Measurements from ENCODE around the gene STUM. TPM values are rescaled to one million over a fixed set of nuclear protein-coding genes. Genes with fewer than 3 reads are reported as not detected.
"Not testable (repeated sequence)": the region's sequence is repeated elsewhere in the genome, so short reads cannot be mapped to it uniquely, and the experiment has no call there.

STUM gene
- total RNA-seq, 1 experiment from 2014 or later, result 0.11 TPM

DNA sequence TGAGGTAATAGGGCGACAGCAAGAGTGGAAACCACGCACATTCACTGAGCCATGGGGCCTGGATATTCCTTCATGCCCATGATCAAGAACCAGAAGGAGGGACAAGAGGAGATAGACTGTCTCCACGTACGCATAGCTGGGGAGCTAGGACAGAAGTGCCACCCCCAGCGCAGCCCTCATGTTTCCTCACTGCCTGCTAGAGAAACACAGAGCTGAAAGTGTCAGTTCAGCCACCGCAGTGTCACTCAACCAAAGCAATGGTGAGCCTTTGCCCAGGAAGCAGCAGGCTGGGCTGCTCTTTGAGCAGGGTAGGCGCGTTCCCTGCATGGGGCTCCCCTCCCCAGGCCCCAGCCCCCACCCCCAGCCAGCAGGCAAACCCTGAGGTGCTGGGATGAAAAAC is 68.5 kb downstream of the STUM start:
- H3T11ph ChIP-seq (ENCODE audit: low read length), result no peak overlapping the region
- no peaks in the 10 kb centered on the region for H3K23me2 ChIP-seq (ENCODE audit: insufficient read length, low read depth, low read length, poor library complexity, severe bottlenecking)
- H3K4me1 Mint-ChIP-seq, result no peaks in the 10 kb centered on the region
- no peak overlapping the region for H3K4me3 Mint-ChIP-seq
- H3K27ac ChIP-seq (ENCODE audit: insufficient read length, low read depth, low read length), result no peak overlapping the region
- H3K27me3 ChIP-seq (ENCODE audit: insufficient read depth, low read length), result no peaks in the 10 kb centered on the region
- H3K4me2 ChIP-seq (ENCODE audit: insufficient read depth, insufficient read length, low read length), result no peak overlapping the region
- H3K14ac ChIP-seq (ENCODE audit: insufficient read depth, low read length), result no peak overlapping the region
- no peak overlapping the region for H2BK5ac ChIP-seq (ENCODE audit: insufficient read length, low read length)
- no peaks in the 10 kb centered on the region for H3K79me2 ChIP-seq (ENCODE audit: insufficient read depth, low read length)
- no peak overlapping the region for H4K8ac ChIP-seq (replicated peaks; ENCODE audit: insufficient read length, low read depth, low read length)
- H3K56ac ChIP-seq (ENCODE audit: insufficient read length, low read depth, low read length), result no peak overlapping the region
- DNase-seq, result no peak
- WGBS (ENCODE audit: extremely low coverage, insufficient read length, low lambda C conversion rate), result no CpG with 5 or more reads among the region's 8 CpGs
- TF ChIP-seq, protein P1, sequence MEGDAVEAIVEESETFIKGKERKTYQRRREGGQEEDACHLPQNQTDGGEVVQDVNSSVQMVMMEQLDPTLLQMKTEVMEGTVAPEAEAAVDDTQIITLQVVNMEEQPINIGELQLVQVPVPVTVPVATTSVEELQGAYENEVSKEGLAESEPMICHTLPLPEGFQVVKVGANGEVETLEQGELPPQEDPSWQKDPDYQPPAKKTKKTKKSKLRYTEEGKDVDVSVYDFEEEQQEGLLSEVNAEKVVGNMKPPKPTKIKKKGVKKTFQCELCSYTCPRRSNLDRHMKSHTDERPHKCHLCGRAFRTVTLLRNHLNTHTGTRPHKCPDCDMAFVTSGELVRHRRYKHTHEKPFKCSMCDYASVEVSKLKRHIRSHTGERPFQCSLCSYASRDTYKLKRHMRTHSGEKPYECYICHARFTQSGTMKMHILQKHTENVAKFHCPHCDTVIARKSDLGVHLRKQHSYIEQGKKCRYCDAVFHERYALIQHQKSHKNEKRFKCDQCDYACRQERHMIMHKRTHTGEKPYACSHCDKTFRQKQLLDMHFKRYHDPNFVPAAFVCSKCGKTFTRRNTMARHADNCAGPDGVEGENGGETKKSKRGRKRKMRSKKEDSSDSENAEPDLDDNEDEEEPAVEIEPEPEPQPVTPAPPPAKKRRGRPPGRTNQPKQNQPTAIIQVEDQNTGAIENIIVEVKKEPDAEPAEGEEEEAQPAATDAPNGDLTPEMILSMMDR (conservative IDR thresholded peaks at IDR 0.05), result no peak
- peaks cover 7% of the 10 kb centered on the region for H3K27me3 Mint-ChIP-seq (ENCODE audit: low read depth)
- H2BK15ac ChIP-seq (ENCODE audit: low read depth, low read length), result no peak overlapping the region
- H3K9ac ChIP-seq (ENCODE audit: extremely low read depth, insufficient read length, low read length), result no peak overlapping the region
- H3K9me3 ChIP-seq (ENCODE audit: control insufficient read depth, low read depth, low read length), result no peaks in the 10 kb centered on the region
- no peak overlapping the region for H2BK120ac ChIP-seq (ENCODE audit: low read depth, low read length, poor library complexity, severe bottlenecking)
- no peak overlapping the region for H2AFZ ChIP-seq (ENCODE audit: low read length)
- H3K18ac ChIP-seq (ENCODE audit: insufficient read length, low read depth, low read length), result no peak overlapping the region
- H3K23ac ChIP-seq (ENCODE audit: insufficient read length, low read depth, low read length), result no peak overlapping the region
- no peak overlapping the region for H3K27ac Mint-ChIP-seq
- H4K20me1 ChIP-seq (ENCODE audit: control insufficient read depth, insufficient read depth, insufficient read length), result no peaks in the 10 kb centered on the region
- H3K36me3 Mint-ChIP-seq (ENCODE audit: insufficient read depth in 1 of 3, low read depth in 3 of 3), result no peaks in the 10 kb centered on the region; a peak in 2 of 7 replicates
- H2BK20ac ChIP-seq (ENCODE audit: low read depth, low read length, poor library complexity, severe bottlenecking), result no peak overlapping the region
- H3K9me3 Mint-ChIP-seq, result peaks cover 11 to 16% of the 10 kb centered on the region in 2 experiments
- H3K4ac ChIP-seq (ENCODE audit: low read depth, low read length), result no peak overlapping the region
- H2AK5ac ChIP-seq (ENCODE audit: insufficient read length, low read length), result no peak overlapping the region
- no peak overlapping the region for H2BK12ac ChIP-seq (ENCODE audit: insufficient read length, low read depth, low read length)
- H3K79me1 ChIP-seq (ENCODE audit: insufficient read depth, low read depth, low read length, poor library complexity, severe bottlenecking), result no peaks in the 10 kb centered on the region
- no peak overlapping the region for H4K91ac ChIP-seq (ENCODE audit: insufficient read length, low read depth, low read length)
- no peaks in the 10 kb centered on the region for H3K4me1 ChIP-seq (ENCODE audit: insufficient read depth, low read length)
- H4K5ac ChIP-seq (ENCODE audit: insufficient read length, low read depth, low read length), result no peak overlapping the region

DNA sequence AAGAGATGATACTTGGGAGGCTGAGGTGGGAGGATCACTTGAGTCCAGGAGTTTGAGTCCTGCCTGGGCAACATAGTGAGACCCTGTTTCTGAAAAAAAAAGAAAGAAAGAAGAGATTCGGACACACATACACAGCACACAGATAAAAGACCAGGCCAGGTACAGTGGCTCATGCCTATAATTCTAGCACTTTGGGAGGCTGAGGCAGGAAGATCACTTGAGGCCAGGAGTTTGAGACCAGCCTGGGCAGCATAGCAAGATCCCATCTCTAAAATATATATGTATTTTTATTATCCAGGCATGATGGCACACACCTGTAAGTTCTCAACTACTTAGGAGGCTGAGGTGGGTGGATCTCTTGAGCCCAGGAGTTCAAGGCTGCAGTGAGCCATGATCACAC is 69.2 kb downstream of the STUM start:
- not testable (repeated sequence) for H4K8ac ChIP-seq (replicated peaks; ENCODE audit: insufficient read length, low read depth, low read length); H2AFZ ChIP-seq (ENCODE audit: low read length); H4K20me1 ChIP-seq (ENCODE audit: control insufficient read depth, insufficient read depth, insufficient read length); H4K91ac ChIP-seq (ENCODE audit: insufficient read length, low read depth, low read length); H3T11ph ChIP-seq (ENCODE audit: low read length); H3K4me1 ChIP-seq (ENCODE audit: insufficient read depth, low read length); H3K27me3 Mint-ChIP-seq (ENCODE audit: low read depth); H2BK12ac ChIP-seq (ENCODE audit: insufficient read length, low read depth, low read length); H2BK20ac ChIP-seq (ENCODE audit: low read depth, low read length, poor library complexity, severe bottlenecking); H3K18ac ChIP-seq (ENCODE audit: insufficient read length, low read depth, low read length); H3K36me3 Mint-ChIP-seq (ENCODE audit: insufficient read depth in 1 of 3, low read depth in 3 of 3); H3K4me1 Mint-ChIP-seq; H3K4me2 ChIP-seq (ENCODE audit: insufficient read depth, insufficient read length, low read length); H3K27ac Mint-ChIP-seq; H3K14ac ChIP-seq (ENCODE audit: insufficient read depth, low read length); H4K5ac ChIP-seq (ENCODE audit: insufficient read length, low read depth, low read length); H2BK5ac ChIP-seq (ENCODE audit: insufficient read length, low read length); H3K27me3 ChIP-seq (ENCODE audit: insufficient read depth, low read length); H3K79me1 ChIP-seq (ENCODE audit: insufficient read depth, low read depth, low read length, poor library complexity, severe bottlenecking); H3K27ac ChIP-seq (ENCODE audit: insufficient read length, low read depth, low read length); H3K4me3 Mint-ChIP-seq; H3K23ac ChIP-seq (ENCODE audit: insufficient read length, low read depth, low read length); H3K23me2 ChIP-seq (ENCODE audit: insufficient read length, low read depth, low read length, poor library complexity, severe bottlenecking); H2BK15ac ChIP-seq (ENCODE audit: low read depth, low read length); H2BK120ac ChIP-seq (ENCODE audit: low read depth, low read length, poor library complexity, severe bottlenecking); H3K9me3 ChIP-seq (ENCODE audit: control insufficient read depth, low read depth, low read length); H3K79me2 ChIP-seq (ENCODE audit: insufficient read depth, low read length); DNase-seq; H2AK5ac ChIP-seq (ENCODE audit: insufficient read length, low read length); H3K4ac ChIP-seq (ENCODE audit: low read depth, low read length); H3K56ac ChIP-seq (ENCODE audit: insufficient read length, low read depth, low read length); H3K9ac ChIP-seq (ENCODE audit: extremely low read depth, insufficient read length, low read length)
- peaks cover 11 to 16% of the 10 kb centered on the region in 2 experiments for H3K9me3 Mint-ChIP-seq
- WGBS (ENCODE audit: extremely low coverage, insufficient read length, low lambda C conversion rate), result no CpG with 5 or more reads among the region's 1 CpG

Data from H9 (cell line).